ENCODE results near the gene UGDH. TPM values are rescaled to one million over a fixed set of nuclear protein-coding genes. Genes with fewer than 3 reads are reported as not detected.

The UGDH gene
- total and polyA plus RNA-seq, 10 of the 15 experiments (the other 5 are each of a cell fraction or from before 2014, with no cell fraction given): 11.1 to 60.3 (median 26.8) TPM

DNA sequence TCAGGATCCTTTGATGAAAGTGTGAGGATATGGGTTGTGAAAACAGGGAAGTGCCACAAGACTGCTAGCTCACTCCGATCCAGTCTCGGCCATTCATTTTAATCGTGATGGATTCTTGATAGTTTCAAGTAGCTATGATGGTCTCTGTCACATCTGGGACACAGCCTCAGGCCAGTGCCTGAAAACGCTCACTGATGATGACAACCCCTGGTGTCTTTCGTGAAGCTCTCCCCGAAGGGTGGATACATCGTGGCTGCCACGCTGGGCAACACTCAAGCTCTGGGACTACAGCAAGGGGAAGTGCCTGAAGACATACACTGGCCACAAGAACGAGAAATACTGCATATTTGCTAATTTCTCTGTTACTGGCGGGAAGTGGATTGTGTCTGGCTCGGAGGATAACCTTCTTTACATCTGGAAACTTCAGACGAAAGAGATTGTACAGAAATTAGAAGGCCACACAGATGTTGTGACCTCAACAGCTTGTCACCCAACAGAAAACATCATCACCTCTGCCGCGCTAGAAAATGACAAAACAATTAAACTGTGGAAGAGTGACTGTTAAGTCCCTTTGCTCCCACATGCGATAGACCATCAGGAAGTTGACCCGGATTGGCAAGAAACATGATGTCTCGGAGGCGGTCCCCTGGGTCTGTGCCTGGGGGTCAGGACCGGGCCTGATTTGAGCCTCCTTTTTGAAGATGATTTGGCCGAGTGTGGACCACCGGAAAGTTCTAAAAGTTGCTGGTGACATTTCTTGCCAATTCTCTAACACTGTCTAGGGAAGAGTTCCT lies 46.1 kb downstream of the UGDH start:
- no peaks in the 10 kb centered on the region for H3K9me3 ChIP-seq (replicated peaks; ENCODE audit: control insufficient read depth, insufficient read depth, low read length)
- CTCF ChIA-PET: interaction anchor here (0.6 to 2.1 kb wide), 3 partner anchors 12 to 252 kb away, joined by 3 to 9 read pairs (median 4); no protein-coding TSS in a partner anchor
- WGBS (ENCODE audit: insufficient coverage, insufficient replicate concordance, low lambda C conversion rate, missing lambda C conversion rate): 73% methylated on average over 21 of the region's 21 CpGs
- no peaks in the 10 kb centered on the region for H3K4me1 ChIP-seq (ENCODE audit: control insufficient read depth, insufficient read depth, low read length)
- FAIRE-seq (no peak), DNase-seq (ENCODE audit: low read depth, low spot score) (no peak), ATAC-seq (no peak)
- intact Hi-C loops (cut with micrococcal nuclease; ENCODE audit: unreplicated experiment) (no loop called here), in situ Hi-C loops (cut with MboI) (no loop called here)
- no TSS peak for BruUV-seq (replicated peaks)
- no peaks in the 10 kb centered on the region for H3K79me2 ChIP-seq (ENCODE audit: control insufficient read depth, insufficient read depth, low read length)
- H3K4me2 ChIP-seq (ENCODE audit: control insufficient read depth, insufficient read depth): no peak overlapping the region
- H3K27me3 ChIP-seq (replicated peaks in 1 of 2; ENCODE audit: control insufficient read depth in 2 of 2, insufficient read depth in 2 of 2, low read length in 1 of 2): no peaks in the 10 kb centered on the region
- H3K27ac ChIP-seq (ENCODE audit: control insufficient read depth, insufficient read depth): no peak overlapping the region
- RAD21 ChIA-PET (ENCODE audit: unreplicated experiment): no interaction called here
- H3K36me3 ChIP-seq (ENCODE audit: control insufficient read depth in 2 of 2, insufficient read depth in 2 of 2, low read length in 1 of 2): peaks cover 0 to 5% of the 10 kb centered on the region in 2 experiments; a peak in 3 of 4 replicates
- no peak overlapping the region for H3K9ac ChIP-seq (ENCODE audit: control insufficient read depth, insufficient read depth, low read length)
- POLR2A ChIA-PET: interaction anchor here (0.6 kb wide), 2 partner anchors 349 to 504 kb away, joined by 3 read pairs; no protein-coding TSS in a partner anchor
- TF ChIP-seq, protein P1, sequence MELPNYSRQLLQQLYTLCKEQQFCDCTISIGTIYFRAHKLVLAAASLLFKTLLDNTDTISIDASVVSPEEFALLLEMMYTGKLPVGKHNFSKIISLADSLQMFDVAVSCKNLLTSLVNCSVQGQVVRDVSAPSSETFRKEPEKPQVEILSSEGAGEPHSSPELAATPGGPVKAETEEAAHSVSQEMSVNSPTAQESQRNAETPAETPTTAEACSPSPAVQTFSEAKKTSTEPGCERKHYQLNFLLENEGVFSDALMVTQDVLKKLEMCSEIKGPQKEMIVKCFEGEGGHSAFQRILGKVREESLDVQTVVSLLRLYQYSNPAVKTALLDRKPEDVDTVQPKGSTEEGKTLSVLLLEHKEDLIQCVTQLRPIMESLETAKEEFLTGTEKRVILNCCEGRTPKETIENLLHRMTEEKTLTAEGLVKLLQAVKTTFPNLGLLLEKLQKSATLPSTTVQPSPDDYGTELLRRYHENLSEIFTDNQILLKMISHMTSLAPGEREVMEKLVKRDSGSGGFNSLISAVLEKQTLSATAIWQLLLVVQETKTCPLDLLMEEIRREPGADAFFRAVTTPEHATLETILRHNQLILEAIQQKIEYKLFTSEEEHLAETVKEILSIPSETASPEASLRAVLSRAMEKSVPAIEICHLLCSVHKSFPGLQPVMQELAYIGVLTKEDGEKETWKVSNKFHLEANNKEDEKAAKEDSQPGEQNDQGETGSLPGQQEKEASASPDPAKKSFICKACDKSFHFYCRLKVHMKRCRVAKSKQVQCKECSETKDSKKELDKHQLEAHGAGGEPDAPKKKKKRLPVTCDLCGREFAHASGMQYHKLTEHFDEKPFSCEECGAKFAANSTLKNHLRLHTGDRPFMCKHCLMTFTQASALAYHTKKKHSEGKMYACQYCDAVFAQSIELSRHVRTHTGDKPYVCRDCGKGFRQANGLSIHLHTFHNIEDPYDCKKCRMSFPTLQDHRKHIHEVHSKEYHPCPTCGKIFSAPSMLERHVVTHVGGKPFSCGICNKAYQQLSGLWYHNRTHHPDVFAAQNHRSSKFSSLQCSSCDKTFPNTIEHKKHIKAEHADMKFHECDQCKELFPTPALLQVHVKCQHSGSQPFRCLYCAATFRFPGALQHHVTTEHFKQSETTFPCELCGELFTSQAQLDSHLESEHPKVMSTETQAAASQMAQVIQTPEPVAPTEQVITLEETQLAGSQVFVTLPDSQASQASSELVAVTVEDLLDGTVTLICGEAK (IDR thresholded peaks at IDR 0.05; ENCODE audit: borderline replicate concordance): no peak
- no peak overlapping the region for H2AFZ ChIP-seq (ENCODE audit: control insufficient read depth, low read depth, low read length)
- SMC1A ChIA-PET (ENCODE audit: uncharacterized antibody, unreplicated experiment): interaction anchor here (1.0 to 1.6 kb wide), 2 partner anchors 9 to 12 kb away, joined by 3 to 6 read pairs; no protein-coding TSS in a partner anchor
- no peaks in the 10 kb centered on the region for H4K20me1 ChIP-seq (ENCODE audit: control insufficient read depth, insufficient read depth)
- H3K4me3 ChIP-seq: no peak overlapping the region

Measured in GM12878 (cell line).